Measurements from ENCODE around the gene GIPC3. TPM values are rescaled to one million over a fixed set of nuclear protein-coding genes. Genes with fewer than 3 reads are reported as not detected.

Gene GIPC3
- total and polyA plus RNA-seq, 2 experiments from 2014 or later = 0.06 TPM; not detected in 1

GRCh38 chr19:3590991-3591659 is 5.8 kb downstream of the GIPC3 start:
- H3K79me2 ChIP-seq (ENCODE audit: insufficient read depth) = no peaks in the 10 kb centered on the region
- H4K20me1 ChIP-seq (ENCODE audit: insufficient read depth) = no peaks in the 10 kb centered on the region
- no peak for DNase-seq
- 76 to 81% methylated on average over 8 of the region's 8 CpGs for WGBS, 2 experiments (ENCODE audit: low coverage in 1 of 2, low lambda C conversion rate in 2 of 2, missing lambda C conversion rate in 2 of 2)
- no peak overlapping the region for H3K4me3 ChIP-seq
- TF ChIP-seq EZH2phosphoT487 (IDR thresholded peaks at IDR 0.05; ENCODE audit: insufficient read depth, low read depth) = no peak
- no peak for TF ChIP-seq EZH2 (IDR thresholded peaks at IDR 0.05; ENCODE audit: insufficient read depth, poor library complexity, severe bottlenecking)
- in situ Hi-C loops (cut with MboI) = no loop called here
- H3K27ac ChIP-seq = no peak overlapping the region
- H3K4me2 ChIP-seq (ENCODE audit: unreplicated experiment) = no peak overlapping the region
- H3K9me2 ChIP-seq (ENCODE audit: insufficient read depth) = no peaks in the 10 kb centered on the region
- H3F3A ChIP-seq (ENCODE audit: insufficient read depth) = no peaks in the 10 kb centered on the region
- no peak overlapping the region for H3K9ac ChIP-seq
- no peaks in the 10 kb centered on the region for H3K9me3 ChIP-seq (ENCODE audit: low read depth)
- H3K36me3 ChIP-seq (ENCODE audit: low read depth) = no peaks in the 10 kb centered on the region
- no peaks in the 10 kb centered on the region for H3K4me1 ChIP-seq (ENCODE audit: insufficient read depth)
- H3K27me3 ChIP-seq (replicated peaks; ENCODE audit: insufficient read depth) = peaks cover 3% of the 10 kb centered on the region
- H2AFZ ChIP-seq = no peak overlapping the region

- TF ChIP-seq EZH2phosphoT487 (IDR thresholded peaks at IDR 0.05; ENCODE audit: insufficient read depth, low read depth) (no peak), EZH2 (IDR thresholded peaks at IDR 0.05; ENCODE audit: insufficient read depth, poor library complexity, severe bottlenecking) (no peak)
- H3K4me1 ChIP-seq (ENCODE audit: insufficient read depth) = no peaks in the 10 kb centered on the region
- H3K9ac ChIP-seq = no peak overlapping the region
- no peaks in the 10 kb centered on the region for H4K20me1 ChIP-seq (ENCODE audit: insufficient read depth)
- no peaks in the 10 kb centered on the region for H3K9me2 ChIP-seq (ENCODE audit: insufficient read depth)
- no peak for DNase-seq
- no peak overlapping the region for H3K4me2 ChIP-seq (ENCODE audit: unreplicated experiment)
- H3K79me2 ChIP-seq (ENCODE audit: insufficient read depth) = no peaks in the 10 kb centered on the region
- WGBS, 2 experiments (ENCODE audit: low coverage in 1 of 2, low lambda C conversion rate in 2 of 2, missing lambda C conversion rate in 2 of 2) = 44 to 50% methylated on average over 9 of the region's 9 CpGs
- no peak overlapping the region for H3K4me3 ChIP-seq
- no peak overlapping the region for H3K27ac ChIP-seq
- H3K9me3 ChIP-seq (ENCODE audit: low read depth) = no peaks in the 10 kb centered on the region
- no peaks in the 10 kb centered on the region for H3K27me3 ChIP-seq (replicated peaks; ENCODE audit: insufficient read depth)
- in situ Hi-C loops (cut with MboI) = no loop called here
- H2AFZ ChIP-seq = no peak overlapping the region
- H3F3A ChIP-seq (ENCODE audit: insufficient read depth) = no peaks in the 10 kb centered on the region
- no peaks in the 10 kb centered on the region for H3K36me3 ChIP-seq (ENCODE audit: low read depth)
Observed at GRCh38 chr19:3591876-3592613, 6.8 kb downstream of the GIPC3 start.

GRCh38 chr19:3593156-3593555 is 7.9 kb downstream of the GIPC3 start:
- Histone ChIP-seq H3K4me3 (no peak overlapping the region), H3K4me1 (ENCODE audit: insufficient read depth) (no peaks in the 10 kb centered on the region), H4K20me1 (ENCODE audit: insufficient read depth) (no peaks in the 10 kb centered on the region), H2AFZ (no peak overlapping the region), H3K9me2 (ENCODE audit: insufficient read depth) (no peaks in the 10 kb centered on the region), H3K27ac (no peak overlapping the region), H3K9ac (no peak overlapping the region), H3K27me3 (replicated peaks; ENCODE audit: insufficient read depth) (no peaks in the 10 kb centered on the region), H3K9me3 (ENCODE audit: low read depth) (no peaks in the 10 kb centered on the region), H3K36me3 (ENCODE audit: low read depth) (no peaks in the 10 kb centered on the region), H3K4me2 (ENCODE audit: unreplicated experiment) (no peak overlapping the region), H3K79me2 (ENCODE audit: insufficient read depth) (no peaks in the 10 kb centered on the region), H3F3A (ENCODE audit: insufficient read depth) (no peaks in the 10 kb centered on the region)
- 53 to 60% methylated on average over 11 of the region's 11 CpGs for WGBS, 2 experiments (ENCODE audit: low coverage in 1 of 2, low lambda C conversion rate in 2 of 2, missing lambda C conversion rate in 2 of 2)
- TF ChIP-seq EZH2 (IDR thresholded peaks at IDR 0.05; ENCODE audit: insufficient read depth, poor library complexity, severe bottlenecking) = no peak
- TF ChIP-seq EZH2phosphoT487 (IDR thresholded peaks at IDR 0.05; ENCODE audit: insufficient read depth, low read depth) = no peak
- no peak for DNase-seq
- in situ Hi-C loops (cut with MboI) = no loop called here

- no peak overlapping the region for H3K9ac ChIP-seq
- H3K36me3 ChIP-seq (ENCODE audit: low read depth) = no peaks in the 10 kb centered on the region
- WGBS, 2 experiments (ENCODE audit: low coverage in 1 of 2, low lambda C conversion rate in 2 of 2, missing lambda C conversion rate in 2 of 2) = 88 to 92% methylated on average over 25 to 34 of the region's 34 CpGs
- H3K4me1 ChIP-seq (ENCODE audit: insufficient read depth) = no peaks in the 10 kb centered on the region
- H3K4me2 ChIP-seq (ENCODE audit: unreplicated experiment) = no peak overlapping the region
- no peaks in the 10 kb centered on the region for H4K20me1 ChIP-seq (ENCODE audit: insufficient read depth)
- TF ChIP-seq EZH2 (IDR thresholded peaks at IDR 0.05; ENCODE audit: insufficient read depth, poor library complexity, severe bottlenecking) (no peak), EZH2phosphoT487 (IDR thresholded peaks at IDR 0.05; ENCODE audit: insufficient read depth, low read depth) (no peak)
- in situ Hi-C loops (cut with MboI) = no loop called here
- H3F3A ChIP-seq (ENCODE audit: insufficient read depth) = no peaks in the 10 kb centered on the region
- no peaks in the 10 kb centered on the region for H3K9me3 ChIP-seq (ENCODE audit: low read depth)
- H3K4me3 ChIP-seq = no peak overlapping the region
- no peak overlapping the region for H3K27ac ChIP-seq
- H2AFZ ChIP-seq = no peak overlapping the region
- DNase-seq = no peak
- H3K79me2 ChIP-seq (ENCODE audit: insufficient read depth) = no peaks in the 10 kb centered on the region
- H3K9me2 ChIP-seq (ENCODE audit: insufficient read depth) = no peaks in the 10 kb centered on the region
- no peaks in the 10 kb centered on the region for H3K27me3 ChIP-seq (replicated peaks; ENCODE audit: insufficient read depth)
Observed at GRCh38 chr19:3595521-3596061, 10.3 kb downstream of the GIPC3 start.
